Upper lobe of left lung (tissue), 6 donors: Measurements from ENCODE around the gene DENND1A. TPM values are rescaled to one million over a fixed set of nuclear protein-coding genes. Genes with fewer than 3 reads are reported as not detected.
"Not testable (repeated sequence)": the region's sequence is repeated elsewhere in the genome, so short reads cannot be mapped to it uniquely, and the experiment has no call there.

ENCODE experiments used
- ATAC-seq, 2 donors: fragments of 200-7000 bp; cut with Tn5 transposase; one replicate each; pipeline ENCODE4 v1.9.1; 2022; ENCODE audit warnings: mild to moderate bottlenecking in 2 of 2, moderate library complexity in 2 of 2; ENCODE audit not compliant: low FRiP score in 2 of 2
- DNase-seq, 2 donors: peaks; one replicate each; pipeline ENCODE4 v3.0.0-alpha.2; 2019 to 2020
- H3K27ac ChIP-seq, 4 donors: fragments of 200-600 bp; sonication (generic); one replicate each; pipeline ENCODE4 v1.5.1; 2016 to 2019
- H3K27me3 ChIP-seq, 4 donors: fragments of 200-600 bp; sonication (generic); one replicate each; pipeline ENCODE4 v1.5.1; 2017 to 2019
- H3K36me3 ChIP-seq, 4 donors: fragments of 200-600 bp; sonication (generic); one replicate each; pipeline ENCODE4 v1.5.1; 2016 to 2019
- H3K4me1 ChIP-seq, 4 donors: fragments of 200-600 bp; sonication (generic); one replicate each; pipeline ENCODE4 v1.5.1; 2018 to 2019
- H3K4me3 ChIP-seq, 4 donors: fragments of 200-600 bp; sonication (generic); one replicate each; pipeline ENCODE4 v1.5.1; 2017 to 2019; ENCODE audit warnings: mild to moderate bottlenecking in 2 of 4, moderate library complexity in 1 of 4
- H3K9me3 ChIP-seq, 4 donors: fragments of 200-600 bp; sonication (generic); one replicate each; pipeline ENCODE4 v1.5.1; 2018 to 2019
- EP300 ChIP-seq, 4 donors: sonication (generic); formaldehyde crosslinking; IDR thresholded peaks; one replicate each; pipeline ENCODE4 v1.5.1; 2017; ENCODE audit warnings: antibody characterized with exemption in 4 of 4, control low read depth in 2 of 4
- POLR2A ChIP-seq, 4 donors: fragments of 450-650 bp; IDR thresholded peaks; one replicate each; pipeline ENCODE4 v1.5.1; 2016 to 2017; ENCODE audit warnings: antibody characterized with exemption in 4 of 4, mild to moderate bottlenecking in 2 of 4
- POLR2AphosphoS5 ChIP-seq, 2 donors: sonication (generic); formaldehyde crosslinking; IDR thresholded peaks; one replicate each; pipeline ENCODE4 v1.5.1; 2017; ENCODE audit warnings: antibody characterized with exemption in 2 of 2
- WGBS, 2 donors: methylation state at CpG; one replicate each; pipeline ENCODE4 v1.1.5; 2017 to 2018; 5-methylcytosine and 5-hydroxymethylcytosine counted together
- total RNA-seq, 6 donors: library from RNA; depleted of rRNA in 4 of 6; stranded (reverse); fragments of >200 nt in 4 of 6; gene quantifications; one replicate each; pipeline versions ENCODE4 v1.1.0 to v1.2.1, GENCODE V29; 2016 to 2021
- TF ChIP-seq, protein P1 (sequence below), 6 experiments: fragments of 450-650 bp in 4 of 6; fragments of 200-600 bp in 2 of 6; sonication (generic) in 2 of 6; IDR thresholded peaks; one replicate each; pipeline ENCODE4 v1.5.1; 2016 to 2019; ENCODE audit warnings: antibody characterized with exemption in 6 of 6
- donor health status: DM: no; HTN: no; CAD: no; lungs with moderate emphysema.
- donor health status: DM: no; HTN: yes; CAD: no; lungs with severe emphysema.

Gene DENND1A
- total RNA-seq, 6 donors from 2014 or later: 9.8 to 46.1 (median 16.0) TPM

DNA sequence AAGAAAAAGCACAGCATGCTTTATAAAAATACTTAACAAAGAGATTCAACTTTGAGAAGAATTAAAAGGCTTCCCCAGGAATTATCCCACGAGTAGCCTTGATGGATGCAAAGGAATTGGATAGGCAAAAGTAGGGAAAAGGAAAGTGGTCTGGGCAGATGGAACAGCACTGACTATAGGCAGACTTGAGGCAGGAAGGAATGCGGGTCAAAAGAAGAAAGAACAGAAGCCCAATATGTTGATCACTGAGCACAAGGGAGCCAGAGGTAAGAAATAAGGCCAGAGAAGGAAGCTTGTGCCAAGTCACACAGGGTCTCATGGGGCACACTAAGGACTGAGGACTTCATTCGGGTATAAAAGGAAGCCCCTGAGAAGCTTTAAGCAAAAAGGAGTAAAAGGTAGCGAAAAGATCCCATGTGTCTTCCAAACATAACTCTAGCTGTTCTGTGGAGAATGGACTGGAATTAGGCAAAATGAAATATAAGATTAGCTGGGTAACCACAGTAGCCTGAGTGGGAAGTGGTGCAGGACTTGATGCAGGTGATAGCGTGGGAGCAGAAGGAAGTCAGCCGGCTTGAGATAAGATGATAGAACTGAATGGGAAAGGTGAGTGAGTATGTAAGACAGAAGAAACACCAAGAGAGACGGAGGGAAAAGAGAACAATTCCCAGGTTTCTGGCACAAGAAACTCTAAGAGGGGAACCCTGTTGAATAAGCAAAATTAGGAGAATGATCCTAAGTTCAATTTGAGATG, 106.6 kb downstream of the DENND1A start:
- Histone ChIP-seq H3K4me3 (no peak overlapping the region), H3K27ac (no peak overlapping the region), H3K4me1 (no peaks in the 10 kb centered on the region), H3K9me3 (peaks cover 3 to 10% (median 7%) of the 10 kb centered on the region in 4 donors), H3K27me3 (no peaks in the 10 kb centered on the region), H3K36me3 (no peaks in the 10 kb centered on the region)
- 71 to 78% methylated on average over 7 of the region's 7 CpGs for WGBS, 2 donors
- TF ChIP-seq, protein P1, sequence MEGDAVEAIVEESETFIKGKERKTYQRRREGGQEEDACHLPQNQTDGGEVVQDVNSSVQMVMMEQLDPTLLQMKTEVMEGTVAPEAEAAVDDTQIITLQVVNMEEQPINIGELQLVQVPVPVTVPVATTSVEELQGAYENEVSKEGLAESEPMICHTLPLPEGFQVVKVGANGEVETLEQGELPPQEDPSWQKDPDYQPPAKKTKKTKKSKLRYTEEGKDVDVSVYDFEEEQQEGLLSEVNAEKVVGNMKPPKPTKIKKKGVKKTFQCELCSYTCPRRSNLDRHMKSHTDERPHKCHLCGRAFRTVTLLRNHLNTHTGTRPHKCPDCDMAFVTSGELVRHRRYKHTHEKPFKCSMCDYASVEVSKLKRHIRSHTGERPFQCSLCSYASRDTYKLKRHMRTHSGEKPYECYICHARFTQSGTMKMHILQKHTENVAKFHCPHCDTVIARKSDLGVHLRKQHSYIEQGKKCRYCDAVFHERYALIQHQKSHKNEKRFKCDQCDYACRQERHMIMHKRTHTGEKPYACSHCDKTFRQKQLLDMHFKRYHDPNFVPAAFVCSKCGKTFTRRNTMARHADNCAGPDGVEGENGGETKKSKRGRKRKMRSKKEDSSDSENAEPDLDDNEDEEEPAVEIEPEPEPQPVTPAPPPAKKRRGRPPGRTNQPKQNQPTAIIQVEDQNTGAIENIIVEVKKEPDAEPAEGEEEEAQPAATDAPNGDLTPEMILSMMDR (IDR thresholded peaks at IDR 0.05): no peak
- TF ChIP-seq POLR2AphosphoS5 (IDR thresholded peaks at IDR 0.05) (no peak), EP300 (IDR thresholded peaks at IDR 0.05) (no peak), POLR2A (IDR thresholded peaks at IDR 0.05) (no peak)
- DNase-seq: no peak
- no peak for ATAC-seq

DNA sequence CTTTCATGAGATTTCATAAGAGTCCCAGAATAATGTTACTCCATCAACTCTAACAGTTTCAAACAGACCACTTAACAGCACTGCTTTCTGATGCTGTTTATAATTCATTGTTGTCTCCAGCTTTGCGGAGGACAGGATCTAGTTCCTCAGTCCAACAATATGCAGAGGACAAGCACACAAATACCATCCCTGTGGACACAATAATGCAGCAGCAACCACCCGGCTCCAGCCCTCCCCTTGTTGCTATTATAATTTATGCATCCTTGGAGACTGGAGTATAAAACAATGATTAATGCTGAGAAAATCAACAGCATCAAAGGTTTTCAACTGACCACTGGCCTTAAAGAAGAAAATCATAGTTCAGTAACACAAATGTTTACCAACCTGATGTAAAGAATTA, 108.3 kb downstream of the DENND1A start:
- peaks cover 0 to 5% (median 0%) of the 10 kb centered on the region in 4 donors for H3K4me1 ChIP-seq
- no peaks in the 10 kb centered on the region for H3K36me3 ChIP-seq
- no peaks in the 10 kb centered on the region for H3K27me3 ChIP-seq
- DNase-seq (no peak), ATAC-seq (no peak)
- H3K9me3 ChIP-seq: no peaks in the 10 kb centered on the region
- no peak overlapping the region for H3K27ac ChIP-seq
- no peak for TF ChIP-seq POLR2AphosphoS5 (IDR thresholded peaks at IDR 0.05)
- TF ChIP-seq, protein P1 (IDR thresholded peaks at IDR 0.05): no peak
- no peak for TF ChIP-seq EP300 (IDR thresholded peaks at IDR 0.05)
- no peak for TF ChIP-seq POLR2A (IDR thresholded peaks at IDR 0.05)
- no peak overlapping the region for H3K4me3 ChIP-seq
- 67 to 84% methylated on average over 2 of the region's 2 CpGs for WGBS, 2 donors

DNA sequence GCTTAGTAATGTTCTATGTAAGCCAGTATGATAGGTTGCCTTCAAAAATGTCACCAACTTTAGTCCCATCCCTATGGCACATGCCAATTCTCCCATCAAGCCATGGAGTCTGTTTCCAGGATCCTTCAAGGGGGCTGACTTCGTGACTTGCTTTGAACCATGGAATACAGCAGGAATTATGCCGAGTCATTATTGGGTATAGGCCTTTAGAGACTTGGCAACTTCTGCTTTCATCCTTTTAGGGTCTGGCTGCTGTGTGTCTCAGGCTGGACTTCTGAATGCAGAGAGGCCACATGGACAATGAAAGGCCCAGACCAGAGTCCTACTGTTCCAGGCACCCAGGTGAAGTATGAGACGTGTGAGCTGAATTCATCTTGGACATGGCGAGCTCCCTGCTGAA, 109.8 kb downstream of the DENND1A start:
- no peak for DNase-seq
- H3K4me1 ChIP-seq: peaks cover 0 to 5% (median 0%) of the 10 kb centered on the region in 4 donors
- WGBS, 2 donors: 89 to 100% methylated on average over 4 of the region's 4 CpGs

DNA sequence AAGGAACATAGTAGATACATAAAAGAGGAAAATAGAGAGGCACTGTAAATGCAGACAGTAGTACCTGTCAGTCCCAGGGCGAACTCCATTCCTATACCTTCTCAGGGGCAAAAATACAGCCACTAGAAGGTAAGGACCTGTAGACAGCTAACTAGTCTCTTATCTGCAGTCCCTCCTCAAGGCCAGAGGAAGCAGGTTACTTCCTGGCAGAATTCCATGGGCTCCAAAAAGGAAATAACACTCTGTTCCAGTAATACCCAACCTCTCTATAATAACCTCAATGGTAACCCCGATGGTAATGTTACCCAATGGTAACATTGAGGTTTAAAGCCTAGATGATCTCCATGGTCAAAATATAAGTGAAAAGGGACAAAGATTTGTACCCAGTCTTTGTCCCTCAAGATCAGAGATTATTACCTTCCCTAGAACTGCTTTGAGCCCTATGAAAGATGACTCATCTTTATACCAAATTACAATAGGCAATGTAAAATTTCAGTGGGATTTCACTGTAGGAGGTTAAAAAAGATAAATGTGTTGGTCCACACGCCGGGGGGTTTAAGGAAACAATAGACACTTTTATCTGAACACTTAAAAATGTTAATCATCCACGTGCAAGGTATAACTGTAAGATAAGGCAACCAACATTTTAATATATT, 113.0 kb downstream of the DENND1A start:
- H3K27ac ChIP-seq: no peak overlapping the region
- no peaks in the 10 kb centered on the region for H3K27me3 ChIP-seq
- WGBS, 2 donors: 71 to 72% methylated on average over 5 of the region's 5 CpGs
- DNase-seq: no peak
- H3K36me3 ChIP-seq: no peaks in the 10 kb centered on the region
- H3K9me3 ChIP-seq: no peaks in the 10 kb centered on the region
- no peak for ATAC-seq
- TF ChIP-seq POLR2AphosphoS5 (IDR thresholded peaks at IDR 0.05) (no peak), POLR2A (IDR thresholded peaks at IDR 0.05) (no peak), EP300 (IDR thresholded peaks at IDR 0.05) (no peak)
- TF ChIP-seq, protein P1 (IDR thresholded peaks at IDR 0.05): no peak
- peaks cover 0 to 5% (median 0%) of the 10 kb centered on the region in 4 donors for H3K4me1 ChIP-seq
- H3K4me3 ChIP-seq: no peak overlapping the region

More for the DNA sequence above, 109.8 kb downstream of the DENND1A start:
- no peak for TF ChIP-seq POLR2A (IDR thresholded peaks at IDR 0.05)
- TF ChIP-seq, protein P1 (IDR thresholded peaks at IDR 0.05): no peak
- TF ChIP-seq EP300 (IDR thresholded peaks at IDR 0.05): no peak
- no peak for TF ChIP-seq POLR2AphosphoS5 (IDR thresholded peaks at IDR 0.05)
- Histone ChIP-seq H3K27me3 (no peaks in the 10 kb centered on the region), H3K36me3 (no peaks in the 10 kb centered on the region), H3K4me3 (no peak overlapping the region), H3K27ac (no peak overlapping the region), H3K9me3 (no peaks in the 10 kb centered on the region)
- ATAC-seq: no peak

DNA sequence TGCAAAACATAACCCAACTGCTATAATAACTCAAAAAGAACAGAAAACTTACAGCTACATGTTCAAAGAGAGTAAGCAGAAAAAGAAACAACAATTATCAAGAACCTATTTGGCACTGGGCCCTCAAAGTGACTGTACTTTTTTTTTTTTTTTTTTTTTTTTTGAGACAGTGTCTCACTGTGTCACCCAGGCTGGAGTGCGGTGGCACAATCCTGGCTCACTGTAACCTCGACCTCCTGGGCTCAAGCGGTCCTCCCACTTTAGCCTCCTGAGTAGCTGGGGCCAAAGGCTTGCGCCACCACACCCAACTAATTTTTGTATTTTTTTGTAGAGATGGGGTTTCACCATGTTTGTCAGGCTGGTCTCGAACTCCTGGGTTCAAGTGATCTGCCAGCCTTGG, 114.1 kb downstream of the DENND1A start:
- H3K4me3 ChIP-seq, ATAC-seq, H3K27me3 ChIP-seq, H3K9me3 ChIP-seq, H3K4me1 ChIP-seq, H3K36me3 ChIP-seq, H3K27ac ChIP-seq, DNase-seq: not testable (repeated sequence)
- WGBS, 2 donors: 96 to 97% methylated on average over 5 of the region's 5 CpGs
